Left ventricle myocardium inferior (tissue), 1 donor: ENCODE measurements around the gene CDK4. TPM values are rescaled to one million over a fixed set of nuclear protein-coding genes. Genes with fewer than 3 reads are reported as not detected.

Experiments used
- DNase-seq: peaks from one replicate; pipeline ENCODE4 v3.0.0-alpha.2; 2020
- H3K27ac ChIP-seq: fragments of 200-600 bp; replicated peaks from 2 replicates; pipeline ENCODE4 v1.8.0; 2021
- H3K27me3 ChIP-seq: fragments of 200-600 bp; 2 replicates; pipeline ENCODE4 v1.8.0; 2021; ENCODE audit warnings: low read depth
- H3K36me3 ChIP-seq: fragments of 200-600 bp; 2 replicates; pipeline ENCODE4 v1.8.0; 2021
- H3K4me1 ChIP-seq: fragments of 200-600 bp; 2 replicates; pipeline ENCODE4 v1.8.0; 2021
- H3K4me3 ChIP-seq: fragments of 200-600 bp; 2 replicates; pipeline ENCODE4 v1.8.0; 2021; ENCODE audit warnings: mild to moderate bottlenecking, moderate library complexity
- H3K9me3 ChIP-seq: fragments of 200-600 bp; replicated peaks from 2 replicates; pipeline ENCODE4 v1.8.0; 2021
- CTCF ChIP-seq: fragments of 200-600 bp; IDR thresholded peaks from 2 replicates; pipeline ENCODE4 v1.8.0; 2021; ENCODE audit warnings: antibody characterized with exemption, mild to moderate bottlenecking, borderline replicate concordance
- intact Hi-C: fragments of 100-400 bp; cut with micrococcal nuclease; formaldehyde crosslinking; loops from one replicate; pipeline ENCODE4 v1.11.0; 2022
- total RNA-seq: library from RNA; stranded (reverse); fragmentation: NEBNext Ultra II Directional; extraction: Animal tissue kit (Norgen Biotek cat#: 25700); gene quantifications from one replicate; pipeline ENCODE4 v1.2.1, GENCODE V29; 2021
- donor health status: DM: no; HTN: yes; CAD: no; lungs with severe emphysema.

CDK4 gene
- total RNA-seq, 1 donor from 2014 or later, result 41.3 TPM

- Histone ChIP-seq H3K27ac (peak within 1 kb of the TSS; percentile 95), H3K36me3 (peaks cover 18% of the 10 kb centered on the region), H3K4me1 (peaks cover 27% of the 10 kb centered on the region), H3K27me3 (peaks cover 2% of the 10 kb centered on the region), H3K4me3 (peak within 1 kb of the TSS; percentile 92), H3K9me3 (no peaks in the 10 kb centered on the region)
- peak; percentile 93 for DNase-seq
- intact Hi-C loops, result no loop called here
- TF ChIP-seq CTCF, result no peak
Measured at GRCh38 chr12:57771873-57772428, 19.8 kb upstream of the CDK4 start, which contains the start of gene METTL1. METTL1 (minus strand) TSS chr12:57772105; CDS start chr12:57772083, 22 bp downstream.

DNA sequence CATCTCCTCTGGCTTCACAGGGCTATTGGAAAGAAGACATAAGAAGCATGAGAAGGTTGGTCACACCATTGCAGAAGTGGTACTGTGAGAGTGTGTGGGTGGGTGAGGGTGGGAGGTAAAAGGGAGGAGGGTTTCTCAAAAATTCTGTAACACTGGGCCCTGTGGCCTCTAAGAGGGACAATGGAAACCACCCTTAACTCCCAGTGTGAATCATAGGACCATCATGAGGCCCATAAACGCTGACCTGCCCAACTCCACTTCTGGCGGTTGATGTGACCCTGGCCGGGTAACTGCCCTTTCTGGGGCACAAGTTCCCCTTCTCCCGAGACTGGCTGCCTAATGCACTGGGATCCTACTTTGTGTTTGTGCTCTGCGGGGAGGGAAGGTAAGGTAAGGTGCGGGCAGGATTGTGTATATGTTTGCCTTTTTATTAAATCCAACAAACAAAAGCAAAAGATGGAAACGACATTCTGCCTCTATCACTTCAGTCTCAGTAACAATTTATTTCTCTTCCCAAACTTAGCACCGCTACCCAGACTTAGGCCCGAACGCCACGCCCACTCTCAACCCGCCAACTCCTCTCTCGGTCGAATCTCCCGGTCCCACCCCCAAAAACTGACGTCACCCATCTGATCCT, 19.2 kb upstream of the CDK4 start:
- Histone ChIP-seq H3K27me3 (peaks cover 8% of the 10 kb centered on the region), H3K36me3 (peaks cover 18% of the 10 kb centered on the region), H3K4me1 (peaks cover 33% of the 10 kb centered on the region), H3K9me3 (no peaks in the 10 kb centered on the region), H3K4me3 (peak overlapping the region; percentile 92), H3K27ac (peak overlapping the region; percentile 95)
- TF ChIP-seq CTCF, result no peak
- intact Hi-C loops, result no loop called here
- peak; percentile 86 for DNase-seq

GRCh38 chr12:57770734-57771133, 18.6 kb upstream of the CDK4 start:
- intact Hi-C loops, result no loop called here
- DNase-seq, result no peak
- H3K27me3 ChIP-seq, result peaks cover 14% of the 10 kb centered on the region
- no peak overlapping the region for H3K27ac ChIP-seq
- no peaks in the 10 kb centered on the region for H3K9me3 ChIP-seq
- peaks cover 18% of the 10 kb centered on the region for H3K36me3 ChIP-seq
- H3K4me3 ChIP-seq, result no peak overlapping the region
- peaks cover 39% of the 10 kb centered on the region for H3K4me1 ChIP-seq
- TF ChIP-seq CTCF, result no peak

GRCh38 chr12:57769594-57769993, 17.5 kb upstream of the CDK4 start:
- Histone ChIP-seq H3K36me3 (peaks cover 18% of the 10 kb centered on the region), H3K4me1 (peaks cover 51% of the 10 kb centered on the region), H3K27me3 (peaks cover 25% of the 10 kb centered on the region), H3K4me3 (no peak overlapping the region), H3K9me3 (no peaks in the 10 kb centered on the region), H3K27ac (no peak overlapping the region)
- no peak for DNase-seq
- intact Hi-C loops, result no loop called here
- no peak for TF ChIP-seq CTCF

DNA sequence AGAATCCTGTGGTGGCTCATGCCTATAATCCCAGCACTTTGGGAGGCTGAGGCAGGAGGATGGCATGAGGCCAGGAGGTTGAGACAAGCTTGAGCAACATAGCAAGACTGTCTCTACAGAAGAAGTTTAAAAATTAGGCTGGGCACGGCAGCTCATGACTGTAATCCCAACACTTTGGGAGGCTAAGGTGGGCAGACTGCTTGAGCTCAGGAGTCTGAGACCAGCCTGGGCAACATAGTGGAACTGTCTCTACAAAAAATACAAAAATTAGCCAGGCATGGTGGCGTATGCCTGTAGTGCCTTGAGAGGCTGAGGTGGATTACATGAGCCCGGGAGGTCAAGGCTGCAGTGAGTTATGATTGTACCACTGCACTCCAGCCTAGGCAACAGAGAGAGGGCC, 15.8 kb upstream of the CDK4 start:
- DNase-seq, result no peak
- Histone ChIP-seq H3K27ac (no peak overlapping the region), H3K27me3 (peaks cover 43% of the 10 kb centered on the region), H3K4me1 (peaks cover 47% of the 10 kb centered on the region), H3K36me3 (peaks cover 18% of the 10 kb centered on the region), H3K9me3 (no peaks in the 10 kb centered on the region), H3K4me3 (no peak overlapping the region)
- intact Hi-C loops, result no loop called here
- no peak for TF ChIP-seq CTCF
